Nucleus accumbens (tissue), 56 donors: ENCODE results near the gene IL19.

Source experiments
- DNase-seq, 56 donors: peaks; one replicate each; lab custom pipeline; 2025; lab: John Stamatoyannopoulos, UW

IL19 gene

GRCh38 chr1:206883876-206884275 lies 113.3 kb downstream of the IL19 start:
- no peak for DNase-seq

GRCh38 chr1:206885341-206886060 lies 114.9 kb downstream of the IL19 start:
- DNase-seq: no peak

GRCh38 chr1:206886831-206887230 lies 116.3 kb downstream of the IL19 start:
- DNase-seq: no peak

- DNase-seq: no peak
These were observed 117.1 kb downstream of the IL19 start for GRCh38 chr1:206887701-206888100.

- no peak for DNase-seq
These were observed 119.8 kb downstream of the IL19 start for GRCh38 chr1:206890125-206891060.

GRCh38 chr1:206891412-206891811 lies 120.8 kb downstream of the IL19 start:
- DNase-seq: no peak
